HG03139 (cell line): ENCODE results near the gene TMEM9.

Experiments used
- ATAC-seq: cut with Tn5 transposase; IDR thresholded peaks from one replicate; pipeline ENCODE4 v1.9.1; 2021; ENCODE audit not compliant: unreplicated experiment

The TMEM9 gene

DNA sequence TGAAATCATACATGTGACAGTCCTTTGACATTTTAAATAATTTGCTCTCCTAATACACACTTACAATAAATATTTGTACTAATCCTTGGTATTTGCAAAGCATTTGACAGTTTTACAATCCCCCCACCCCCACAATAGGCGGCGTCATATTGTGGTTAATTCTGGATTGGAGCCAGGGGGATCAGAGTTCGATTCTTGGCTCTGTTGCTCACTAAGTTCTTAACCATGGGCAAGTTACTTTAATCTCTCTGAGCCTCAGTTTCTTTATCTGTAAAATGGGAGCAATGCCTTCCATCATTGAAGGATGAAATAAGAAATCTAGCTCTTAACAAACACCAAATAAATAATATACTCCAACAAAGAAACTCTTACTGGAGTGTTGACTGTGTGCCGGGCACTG, 65.9 kb downstream of the TMEM9 start:
- no peak for ATAC-seq

DNA sequence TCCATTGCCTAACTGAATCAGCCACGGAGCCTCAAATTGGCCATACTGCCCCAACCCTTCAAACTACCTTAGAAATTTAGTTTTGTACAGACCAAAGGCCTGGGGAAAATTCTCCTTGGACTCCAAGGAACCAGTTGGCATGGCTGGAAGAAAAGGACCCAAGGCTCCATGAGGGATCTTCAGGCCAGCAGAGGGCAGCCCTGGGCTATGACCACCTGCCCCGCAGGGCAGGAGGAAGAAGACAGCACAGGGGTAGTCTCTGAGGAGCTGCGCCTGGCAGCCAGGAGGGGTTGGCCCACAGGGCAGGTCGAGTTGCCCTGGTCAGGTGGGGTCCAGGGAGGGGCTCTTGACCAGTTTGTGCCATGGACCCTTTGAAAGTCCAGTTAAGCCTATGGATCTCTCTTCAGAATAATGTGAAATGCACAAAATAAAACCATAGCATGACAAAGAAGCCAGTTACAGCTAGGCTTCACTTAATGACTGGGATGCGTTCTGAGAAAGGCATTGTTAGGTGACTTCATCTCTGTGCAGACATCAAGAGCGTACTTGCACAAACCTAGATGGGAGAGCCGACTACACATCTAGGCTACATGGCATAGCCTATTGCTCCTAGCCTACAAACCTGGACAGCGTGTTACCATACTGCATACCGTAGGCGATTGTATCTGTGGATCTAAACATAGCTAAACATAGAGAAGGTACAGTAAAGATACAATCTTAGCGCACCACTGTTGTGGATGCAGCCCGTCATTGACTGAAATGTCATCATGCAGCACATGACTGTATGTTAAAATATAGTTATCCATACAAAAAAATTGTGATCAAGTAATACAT, 68.2 kb downstream of the TMEM9 start:
- ATAC-seq = no peak
